Eye (tissue), 1 donor: ENCODE results near the gene MAPK7.

Source experiments
- DNase-seq: peaks from one replicate; pipeline ENCODE4 v3.0.0-alpha.2; 2015

MAPK7 gene

DNA sequence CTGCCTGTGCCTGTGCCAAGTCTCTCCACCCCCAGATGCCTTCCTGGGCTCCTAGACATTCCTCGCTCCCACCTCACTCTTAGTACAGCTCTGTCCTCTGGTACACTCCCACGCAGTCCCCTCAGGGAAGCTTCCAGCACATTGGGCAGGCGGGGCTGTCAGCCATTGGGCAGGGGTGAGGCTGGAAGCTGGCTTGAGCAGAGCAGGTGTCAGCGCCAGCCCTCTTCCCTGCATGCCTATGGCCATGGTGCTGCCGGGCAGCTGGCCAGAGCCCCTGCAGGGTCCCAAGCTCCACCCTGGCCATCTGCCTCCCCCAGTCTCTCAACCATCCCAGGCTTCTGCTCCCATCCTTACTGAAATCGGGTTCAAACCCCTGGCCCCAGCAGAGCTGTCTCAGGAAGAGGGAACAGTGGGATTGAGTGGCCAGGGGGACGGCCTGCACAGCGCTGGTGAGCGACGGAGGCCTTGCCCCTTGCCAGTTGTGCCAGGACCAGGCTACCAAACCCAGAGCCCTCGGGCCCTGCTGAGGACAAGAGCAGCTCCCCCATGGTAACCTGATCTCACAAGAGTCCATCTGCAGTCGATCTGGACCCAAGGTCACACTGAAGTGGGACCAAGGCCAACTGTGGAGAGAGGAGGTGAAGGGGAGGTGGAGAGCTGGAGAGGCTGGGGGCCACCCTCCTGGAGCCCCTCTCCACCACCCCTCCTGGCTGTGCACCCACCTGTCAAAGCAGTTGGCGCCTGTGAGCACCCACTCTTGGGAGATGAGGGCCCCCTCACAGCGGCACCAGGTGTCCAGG lies 13.4 kb upstream of the MAPK7 start:
- peak; percentile 49 for DNase-seq

DNA sequence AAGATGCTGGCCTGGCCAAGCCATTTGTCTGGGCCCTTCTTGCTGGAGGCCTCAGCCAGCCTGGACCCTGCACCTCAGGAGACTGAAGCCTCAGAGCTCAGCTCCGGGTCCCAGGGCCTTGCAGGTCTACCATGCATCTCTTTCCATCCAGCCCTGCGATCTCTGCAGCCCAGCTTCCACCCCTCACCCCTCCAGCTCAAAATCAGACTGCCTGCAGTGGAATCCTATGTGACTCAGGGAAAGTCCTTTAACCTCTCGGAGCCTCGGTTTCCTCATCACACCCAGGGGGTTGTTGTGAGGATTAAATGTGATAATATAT lies 12.8 kb upstream of the MAPK7 start:
- no peak for DNase-seq

DNA sequence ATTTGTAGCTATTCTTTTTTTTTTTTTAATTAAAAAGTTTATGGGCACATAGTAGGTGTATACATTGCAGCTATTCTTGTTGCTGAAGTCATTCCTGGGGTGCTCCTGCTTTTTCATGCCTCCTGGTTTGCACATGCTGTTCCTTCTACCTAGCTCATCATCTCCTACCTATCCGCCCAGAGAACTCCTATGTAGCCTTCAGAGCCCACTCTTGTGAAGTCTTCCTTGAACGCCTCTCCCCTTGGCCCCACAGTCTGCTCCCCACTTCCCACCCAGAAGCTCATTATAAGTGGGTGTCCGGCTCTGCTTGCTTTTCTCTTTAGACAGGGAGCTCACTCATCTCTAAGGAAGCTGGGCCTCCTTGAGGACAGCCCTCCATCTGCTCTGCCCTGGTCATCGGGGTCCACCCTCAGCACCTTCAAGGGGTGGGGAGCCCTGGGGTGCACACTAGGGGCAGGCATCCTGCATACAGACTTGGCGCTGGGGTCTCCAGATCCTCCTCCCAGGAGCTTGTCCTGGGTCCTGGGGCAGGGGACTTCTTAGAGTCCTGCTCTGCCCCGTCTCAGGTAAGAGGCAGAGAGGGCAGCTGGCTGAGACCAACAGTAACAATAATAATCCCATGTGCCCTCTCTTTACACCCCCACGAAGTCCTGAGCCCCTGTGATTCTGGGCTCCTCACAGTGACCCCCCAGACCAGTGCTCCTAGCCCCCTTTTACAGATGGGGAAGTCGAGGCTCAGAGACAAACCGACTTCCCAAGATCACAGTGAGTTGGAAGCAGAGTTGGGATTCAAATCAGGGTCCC lies 12.3 kb upstream of the MAPK7 start:
- no peak for DNase-seq

DNA sequence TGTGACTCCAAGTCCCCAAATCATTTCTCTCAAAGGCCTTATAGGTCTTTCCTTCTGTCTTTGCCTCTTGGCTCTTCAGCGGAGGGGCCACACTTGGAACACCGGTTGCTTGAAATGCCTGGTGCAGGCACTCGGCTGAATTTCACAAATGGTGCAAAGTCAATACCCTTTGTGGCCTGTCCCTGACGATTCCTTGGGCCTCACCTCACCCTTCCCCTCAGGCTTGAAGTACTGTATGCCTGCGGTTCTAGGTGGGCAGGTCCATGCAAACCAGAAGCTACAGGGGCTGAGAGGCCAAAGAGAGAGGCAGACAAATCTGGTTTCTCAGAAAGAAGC lies 11.7 kb upstream of the MAPK7 start:
- DNase-seq, result no peak

DNA sequence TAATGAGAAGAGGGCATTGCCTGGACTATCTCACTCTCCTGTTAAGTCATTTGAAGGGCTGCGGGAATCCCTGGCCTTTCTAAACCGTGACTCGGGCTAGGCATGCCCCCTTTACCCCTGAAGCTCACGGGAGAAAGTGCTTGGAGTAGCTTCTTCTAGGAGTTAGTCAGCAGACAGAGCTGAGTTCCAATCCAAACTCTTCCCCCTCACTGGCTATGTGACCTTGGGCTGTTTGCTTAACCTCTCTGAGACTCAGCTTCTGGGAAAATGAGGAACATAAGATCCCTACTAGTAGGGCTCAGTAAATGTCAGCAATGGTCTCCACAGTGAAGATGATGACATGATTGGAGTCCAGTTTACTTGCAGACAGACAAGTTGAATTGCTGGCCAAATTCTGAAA lies 10.1 kb upstream of the MAPK7 start:
- DNase-seq, result no peak

DNA sequence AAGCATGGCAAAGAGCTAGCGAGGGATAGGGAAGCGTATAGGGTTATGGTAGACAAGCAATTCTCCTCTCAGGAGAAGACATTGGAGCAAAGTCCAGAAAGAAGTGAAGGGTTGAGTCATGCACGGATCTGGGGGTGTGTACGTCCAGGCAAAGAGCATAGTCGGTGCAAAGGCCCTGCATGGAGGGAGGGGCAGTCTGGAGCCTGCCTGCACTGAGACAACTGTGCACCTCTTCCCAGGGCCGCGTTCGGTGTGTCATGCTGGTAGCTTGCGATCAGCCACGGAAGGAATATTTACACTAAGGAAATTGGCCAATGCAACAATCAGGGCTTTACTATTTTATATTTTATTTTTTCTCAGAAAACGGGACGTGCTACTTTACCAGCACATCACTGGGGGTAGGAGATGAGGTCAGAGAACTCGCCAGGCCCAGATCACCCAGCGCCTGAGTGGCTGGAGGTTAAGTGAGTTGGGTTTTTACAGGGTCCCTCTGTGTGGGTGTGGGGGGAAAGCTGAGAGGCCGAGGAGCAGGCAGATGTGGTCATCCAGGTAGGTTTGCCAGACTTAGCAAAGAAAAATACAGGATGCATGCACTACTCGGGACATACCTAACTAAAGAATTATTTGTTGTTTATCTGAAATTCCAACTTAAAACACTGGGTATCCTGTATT lies 9.1 kb upstream of the MAPK7 start:
- DNase-seq, result no peak

DNA sequence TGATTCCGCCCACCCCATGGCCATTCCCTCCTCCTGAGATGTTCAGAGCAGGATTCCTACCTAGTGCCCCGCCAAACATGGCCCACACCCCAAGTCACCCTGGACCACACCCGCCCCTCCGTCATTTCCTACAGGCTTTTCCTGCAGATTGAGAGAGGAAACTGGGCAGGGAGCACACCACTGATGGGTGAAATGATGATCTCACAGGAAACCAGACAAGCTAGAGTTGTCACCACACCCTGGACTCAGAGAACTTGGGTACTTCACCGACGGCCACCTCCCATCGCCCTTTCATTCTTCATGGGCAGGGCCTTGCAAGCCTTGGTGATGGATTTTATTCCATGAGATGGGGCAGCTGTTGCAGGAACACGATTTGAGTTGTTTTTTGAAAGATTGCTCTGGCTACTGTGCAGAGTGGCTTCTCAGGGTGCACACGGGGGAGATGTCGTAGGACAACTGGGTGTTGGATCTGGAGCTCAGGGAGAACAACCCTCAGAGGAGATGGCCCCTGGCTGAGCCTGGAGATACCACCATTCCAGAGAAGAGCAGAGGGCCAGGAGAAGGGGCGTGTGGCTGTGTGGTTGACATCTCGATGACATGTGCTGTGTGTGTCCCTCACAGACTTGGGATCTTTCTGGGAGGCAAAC lies 8.3 kb upstream of the MAPK7 start:
- no peak for DNase-seq

DNA sequence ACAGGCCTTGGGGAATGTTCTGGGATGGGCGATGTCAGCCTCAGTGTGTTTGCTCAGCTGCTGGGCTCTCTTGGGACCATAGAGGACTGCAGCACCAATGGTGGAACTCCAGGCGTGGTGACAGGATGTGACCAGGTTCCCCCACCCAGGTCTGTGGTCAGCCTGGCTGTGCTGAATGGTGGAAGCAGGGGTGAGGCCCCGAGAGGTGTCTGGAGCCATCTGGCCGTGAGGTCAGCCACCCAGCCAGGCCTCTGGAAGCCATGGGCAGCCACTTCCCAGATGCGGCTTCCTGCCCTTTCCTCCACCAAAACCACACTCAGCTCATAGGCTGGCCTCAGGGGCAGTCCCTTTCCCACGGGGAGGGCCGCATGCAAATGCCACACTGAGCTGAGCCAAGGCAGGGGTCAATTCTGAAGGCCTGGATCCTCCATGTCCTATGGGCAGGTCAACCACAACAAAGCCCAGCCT lies 7.8 kb upstream of the MAPK7 start:
- no peak for DNase-seq

DNA sequence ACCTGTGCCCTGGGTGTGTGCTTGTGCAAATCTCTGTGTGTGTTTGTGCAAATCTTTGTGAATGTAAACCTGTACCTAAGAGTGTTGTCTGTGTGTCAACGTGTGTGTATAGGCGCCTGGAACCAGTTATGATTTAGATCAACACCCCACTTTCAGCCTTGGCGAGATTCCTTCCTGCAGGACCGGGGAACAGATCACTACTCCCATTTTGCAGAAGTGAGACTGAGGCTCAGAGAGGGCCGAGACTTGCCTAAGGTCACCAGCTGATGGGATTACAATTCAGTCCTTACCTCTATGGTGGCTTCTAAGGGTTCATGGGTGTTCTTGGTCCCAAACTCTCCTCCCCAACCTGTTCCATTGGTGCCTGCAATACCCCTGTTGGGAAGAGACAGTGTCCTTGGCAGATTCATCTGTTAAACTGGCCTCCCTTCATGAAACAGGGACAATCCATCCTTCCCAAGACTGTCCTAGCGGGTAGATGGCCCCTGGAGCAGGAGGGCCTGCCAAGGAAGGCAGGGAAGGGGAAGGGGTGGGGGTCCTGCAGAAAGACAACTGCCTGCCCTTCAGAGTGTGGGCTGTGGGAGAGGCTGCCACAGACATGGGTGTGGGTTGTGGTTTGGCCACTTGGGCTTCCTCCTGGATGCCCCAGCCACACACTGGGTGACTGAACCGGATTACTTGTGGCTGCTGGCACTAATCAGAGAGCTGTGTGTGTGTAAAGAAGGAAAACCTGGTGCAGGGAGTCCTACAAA lies 6.9 kb upstream of the MAPK7 start:
- no peak for DNase-seq

DNA sequence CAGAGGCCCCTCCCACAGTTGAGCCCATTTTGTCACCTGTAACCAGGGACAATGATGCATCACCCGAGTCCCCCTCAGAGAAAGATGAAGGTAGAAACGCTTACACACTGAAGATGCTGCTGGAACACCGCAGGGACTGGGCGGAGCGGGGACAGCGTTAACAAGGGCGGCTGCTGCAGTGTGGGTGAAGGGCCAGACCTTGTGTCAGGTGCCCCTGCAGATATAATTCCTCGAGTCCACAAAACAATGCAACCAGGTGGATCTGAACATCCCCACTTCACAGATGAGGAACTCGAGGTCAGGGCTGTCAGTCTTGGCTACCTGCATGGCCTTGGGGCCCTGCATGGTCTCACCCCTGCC lies 6.3 kb upstream of the MAPK7 start:
- no peak for DNase-seq

DNA sequence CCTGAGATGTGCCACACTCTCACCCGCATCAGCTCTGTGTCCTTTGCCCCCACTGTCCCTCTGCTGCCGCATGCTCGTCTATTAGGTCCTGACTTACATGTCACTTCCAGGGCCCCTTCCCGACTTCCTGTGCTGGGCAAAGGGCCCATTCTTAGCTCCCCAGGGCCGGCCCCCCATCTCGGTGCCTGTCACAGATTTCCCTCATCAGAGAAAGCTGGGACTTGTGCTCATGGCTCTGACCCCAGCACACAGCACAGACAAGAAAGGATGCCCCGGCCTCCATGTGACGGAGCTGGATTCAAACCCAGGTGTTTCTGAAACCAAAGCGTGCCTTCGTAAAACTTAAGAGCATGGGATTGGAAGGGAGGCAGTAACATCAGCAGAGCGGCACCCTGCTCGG lies 5.9 kb upstream of the MAPK7 start:
- DNase-seq, result no peak

DNA sequence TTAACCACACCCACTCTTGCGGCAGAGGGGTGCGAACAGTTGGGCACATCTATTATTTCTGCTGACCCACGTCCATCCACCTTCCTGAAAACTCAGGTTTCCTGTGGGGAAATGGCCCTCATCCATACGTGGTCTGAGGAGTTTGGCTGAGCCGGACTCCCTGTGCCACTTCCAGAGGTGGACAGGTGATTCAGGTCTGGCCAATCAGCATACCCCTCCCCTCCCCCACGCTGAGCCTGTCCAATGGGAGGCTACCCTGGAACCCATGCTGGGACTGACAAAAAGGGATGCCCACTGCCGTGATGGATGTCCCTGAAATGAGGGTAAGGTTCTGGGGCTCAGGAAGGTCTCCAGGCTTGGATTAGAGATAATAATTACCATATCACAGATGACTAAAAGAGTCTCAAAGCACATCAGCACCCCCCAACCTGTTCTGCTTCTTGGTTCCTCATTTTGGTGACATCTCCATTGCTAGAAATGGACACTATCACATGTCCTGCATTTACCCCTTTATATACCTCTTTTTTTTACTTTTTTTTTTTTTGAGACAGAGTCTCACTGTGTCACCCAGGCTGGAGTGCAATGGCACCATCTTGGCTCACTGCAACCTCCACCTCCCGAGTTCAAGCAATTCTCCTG lies 5.3 kb upstream of the MAPK7 start:
- DNase-seq, result no peak

DNA sequence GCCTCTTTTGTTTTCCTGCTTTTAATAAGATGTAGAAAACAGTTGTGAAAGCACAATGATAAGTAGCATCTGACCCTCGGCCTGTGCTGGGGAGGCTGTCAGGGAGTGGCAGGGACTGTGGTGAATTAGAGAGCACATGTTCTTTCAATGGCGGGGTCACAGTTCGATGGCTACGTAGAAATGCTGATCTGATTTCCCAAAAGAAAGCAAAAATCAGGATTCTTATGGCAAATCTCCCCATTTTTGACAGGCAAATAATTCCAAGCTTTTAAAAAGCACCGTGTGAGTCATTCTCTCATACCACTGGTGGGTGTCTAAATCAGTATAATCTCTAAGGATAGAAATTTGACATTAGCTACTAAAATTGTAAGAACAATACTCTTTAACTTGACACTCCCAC lies 4.2 kb upstream of the MAPK7 start:
- DNase-seq, result no peak

DNA sequence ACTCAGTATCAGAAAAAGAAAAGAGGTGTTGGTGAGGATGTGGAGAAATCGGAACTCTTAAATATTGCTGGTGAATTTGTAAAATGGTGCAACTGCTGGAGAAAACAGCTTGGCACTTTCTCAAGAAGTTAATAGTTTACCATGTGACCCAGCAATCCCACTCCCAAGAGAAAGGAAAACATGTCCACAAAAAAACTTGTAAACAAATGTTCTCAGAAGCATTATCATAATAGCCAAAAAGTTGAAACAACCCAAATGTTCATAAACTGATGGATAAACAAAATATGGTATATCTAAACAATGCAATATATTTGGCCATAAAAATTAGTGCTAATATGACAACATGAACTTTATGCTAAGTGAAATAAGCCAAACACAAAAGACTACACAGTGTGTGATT lies 2.6 kb upstream of the MAPK7 start:
- no peak for DNase-seq

DNA sequence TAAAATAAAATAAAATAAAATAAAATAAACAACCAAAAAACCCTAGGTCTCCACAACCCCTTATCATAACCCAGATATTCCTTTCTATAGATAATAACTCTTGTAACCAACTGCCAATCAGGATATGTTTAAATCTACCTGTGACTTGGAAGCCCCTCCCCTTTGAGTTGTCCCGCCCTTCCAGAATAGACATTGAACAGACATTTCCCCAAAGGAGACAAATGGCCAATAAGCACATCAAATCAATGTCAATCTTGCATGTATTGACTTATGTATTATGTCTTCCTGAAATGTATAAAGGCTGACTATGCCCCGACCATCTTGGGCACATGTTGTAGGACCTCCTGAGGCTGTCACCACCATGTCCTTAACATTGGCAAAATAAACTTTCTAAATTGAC lies 1.5 kb upstream of the MAPK7 start:
- peak; percentile 26 for DNase-seq

DNA sequence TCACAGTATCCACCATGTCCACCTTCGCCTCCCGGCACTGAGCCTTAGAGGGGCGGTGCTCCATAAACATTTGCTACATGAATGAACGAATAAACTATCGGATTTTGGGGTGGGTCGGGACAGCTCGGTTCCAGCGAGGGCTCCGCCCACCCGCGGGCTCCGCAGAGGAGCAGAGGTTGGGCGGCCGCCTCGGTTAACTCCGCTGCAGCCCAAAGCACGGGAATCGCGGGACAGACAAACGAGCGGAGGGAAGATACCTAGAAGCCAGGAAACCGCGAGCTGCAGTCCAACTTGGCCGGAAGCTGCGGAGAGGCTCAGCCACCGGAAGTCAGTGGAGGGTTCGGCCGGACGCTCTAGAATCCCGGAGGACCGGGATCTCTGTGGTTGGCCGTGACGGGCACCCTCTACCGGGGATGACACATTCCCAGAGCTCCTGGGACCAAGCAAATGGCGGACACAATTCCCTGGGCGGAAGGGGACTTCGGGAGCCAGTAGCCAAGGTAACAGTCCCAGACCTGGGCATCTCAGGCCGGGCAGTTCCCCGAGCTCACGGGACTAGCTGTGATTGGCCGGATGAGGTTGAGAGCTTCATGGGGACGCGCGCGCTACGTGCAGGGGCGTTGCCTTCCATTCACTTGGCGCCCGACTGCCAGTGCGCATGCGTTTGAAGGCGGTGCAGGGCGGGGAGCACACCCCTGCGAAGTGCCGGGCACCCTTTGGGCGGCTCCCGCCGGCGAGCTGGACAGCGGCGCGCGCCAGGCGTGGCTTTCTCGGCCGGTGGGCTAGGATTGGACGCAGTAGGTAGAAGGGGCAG lies 489 bp upstream of the MAPK7 start:
- DNase-seq, result peak; percentile 99

DNA sequence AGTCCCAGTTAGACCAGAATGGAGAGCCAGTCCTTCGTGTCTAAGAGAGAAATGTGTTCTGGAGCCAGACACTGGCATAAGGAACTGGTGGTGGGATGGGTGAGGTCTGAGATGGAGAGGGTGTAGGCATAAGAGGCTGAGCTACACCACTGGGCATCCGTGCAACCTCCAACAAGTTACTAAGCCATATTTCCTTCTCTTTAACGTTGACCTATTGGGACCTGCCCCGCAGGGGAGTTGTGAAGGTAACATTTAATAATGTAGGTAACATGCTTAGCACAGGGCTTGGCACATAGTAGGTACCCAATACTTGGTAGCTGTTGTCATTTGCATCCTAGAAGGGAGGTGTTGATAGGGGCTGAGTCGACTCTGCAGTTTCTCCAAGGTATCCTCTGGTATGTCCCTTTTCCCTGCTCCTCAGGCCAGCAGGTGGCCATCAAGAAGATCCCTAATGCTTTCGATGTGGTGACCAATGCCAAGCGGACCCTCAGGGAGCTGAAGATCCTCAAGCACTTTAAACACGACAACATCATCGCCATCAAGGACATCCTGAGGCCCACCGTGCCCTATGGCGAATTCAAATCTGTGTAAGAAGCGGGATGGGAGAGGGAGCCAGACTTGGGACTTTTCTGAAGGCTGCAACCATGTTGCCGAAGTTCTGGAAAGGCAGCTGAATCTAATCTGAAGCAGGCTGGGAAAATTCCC lies 1.2 kb downstream of the MAPK7 start:
- no peak for DNase-seq

DNA sequence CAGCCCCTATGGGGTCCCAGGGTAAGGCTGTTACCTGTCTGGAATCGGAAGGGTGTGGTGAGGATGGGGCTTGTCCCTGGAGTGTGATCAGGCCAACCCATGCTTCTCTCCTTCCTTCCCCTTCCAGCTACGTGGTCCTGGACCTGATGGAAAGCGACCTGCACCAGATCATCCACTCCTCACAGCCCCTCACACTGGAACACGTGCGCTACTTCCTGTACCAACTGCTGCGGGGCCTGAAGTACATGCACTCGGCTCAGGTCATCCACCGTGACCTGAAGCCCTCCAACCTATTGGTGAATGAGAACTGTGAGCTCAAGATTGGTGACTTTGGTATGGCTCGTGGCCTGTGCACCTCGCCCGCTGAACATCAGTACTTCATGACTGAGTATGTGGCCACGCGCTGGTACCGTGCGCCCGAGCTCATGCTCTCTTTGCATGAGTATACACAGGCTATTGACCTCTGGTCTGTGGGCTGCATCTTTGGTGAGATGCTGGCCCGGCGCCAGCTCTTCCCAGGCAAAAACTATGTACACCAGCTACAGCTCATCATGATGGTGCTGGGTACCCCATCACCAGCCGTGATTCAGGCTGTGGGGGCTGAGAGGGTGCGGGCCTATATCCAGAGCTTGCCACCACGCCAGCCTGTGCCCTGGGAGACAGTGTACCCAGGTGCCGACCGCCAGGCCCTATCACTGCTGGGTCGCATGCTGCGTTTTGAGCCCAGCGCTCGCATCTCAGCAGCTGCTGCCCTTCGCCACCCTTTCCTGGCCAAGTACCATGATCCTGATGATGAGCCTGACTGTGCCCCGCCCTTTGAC lies 2.4 kb downstream of the MAPK7 start:
- no peak for DNase-seq

DNA sequence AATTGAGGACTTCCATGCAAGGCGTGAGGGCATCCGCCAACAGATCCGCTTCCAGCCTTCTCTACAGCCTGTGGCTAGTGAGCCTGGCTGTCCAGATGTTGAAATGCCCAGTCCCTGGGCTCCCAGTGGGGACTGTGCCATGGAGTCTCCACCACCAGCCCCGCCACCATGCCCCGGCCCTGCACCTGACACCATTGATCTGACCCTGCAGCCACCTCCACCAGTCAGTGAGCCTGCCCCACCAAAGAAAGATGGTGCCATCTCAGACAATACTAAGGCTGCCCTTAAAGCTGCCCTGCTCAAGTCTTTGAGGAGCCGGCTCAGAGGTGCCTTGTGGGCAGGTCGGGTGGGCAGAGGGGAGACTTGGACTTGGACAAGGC lies 3.1 kb downstream of the MAPK7 start:
- no peak for DNase-seq
